ENCODE data around the gene LYPD4.

LYPD4 gene, protein sequence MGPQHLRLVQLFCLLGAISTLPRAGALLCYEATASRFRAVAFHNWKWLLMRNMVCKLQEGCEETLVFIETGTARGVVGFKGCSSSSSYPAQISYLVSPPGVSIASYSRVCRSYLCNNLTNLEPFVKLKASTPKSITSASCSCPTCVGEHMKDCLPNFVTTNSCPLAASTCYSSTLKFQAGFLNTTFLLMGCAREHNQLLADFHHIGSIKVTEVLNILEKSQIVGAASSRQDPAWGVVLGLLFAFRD

DNA sequence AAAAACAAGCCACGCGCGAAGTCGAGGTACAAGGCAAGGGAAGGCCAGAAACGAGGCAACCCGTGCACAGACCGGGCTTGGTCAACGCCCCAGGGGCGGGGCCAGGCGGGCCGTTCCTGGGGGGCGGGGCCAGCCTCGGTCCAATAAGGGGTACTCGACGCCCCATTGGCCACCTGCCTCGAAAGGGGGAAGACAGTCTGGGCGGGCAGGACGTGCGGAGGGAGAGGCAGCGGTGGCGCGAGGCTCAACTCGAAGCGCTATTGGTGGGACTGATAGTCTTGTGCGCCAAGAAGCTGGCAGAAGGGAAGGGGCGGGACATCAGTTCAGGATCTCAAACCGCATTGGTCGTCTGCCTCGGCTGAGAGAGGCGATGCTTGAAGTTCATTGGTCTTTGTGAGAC lies at the start of gene LYPD4:
Gene LYPD4, minus strand, starts transcription at position 83 of the 400 bp plus-strand sequence. CDS start 5,398 bp downstream, outside the sequence.
- no peak for DNase-seq (ENCODE audit: low read depth)

DNA sequence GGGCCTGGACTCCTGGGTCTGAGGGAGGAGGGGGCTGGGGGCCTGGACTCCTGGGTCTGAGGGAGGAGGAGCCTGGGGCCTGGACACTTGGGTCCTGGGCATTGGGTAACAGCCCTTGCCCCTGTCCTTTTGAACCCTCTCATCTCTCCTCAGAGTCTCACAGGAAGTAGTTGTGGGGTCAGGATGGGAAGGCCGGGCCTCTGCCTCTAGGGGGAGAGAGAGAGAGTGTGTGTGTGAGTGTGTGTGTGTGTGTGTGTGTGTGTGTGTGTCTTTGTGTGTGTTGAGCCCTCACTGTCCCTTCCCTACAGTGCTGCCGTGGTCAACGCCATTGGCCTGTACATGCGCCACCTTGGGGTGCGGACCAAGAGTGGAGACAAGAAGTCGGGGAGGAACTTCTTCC lies 49.4 kb upstream of the LYPD4 start:
- TF ChIP-seq, protein P1, sequence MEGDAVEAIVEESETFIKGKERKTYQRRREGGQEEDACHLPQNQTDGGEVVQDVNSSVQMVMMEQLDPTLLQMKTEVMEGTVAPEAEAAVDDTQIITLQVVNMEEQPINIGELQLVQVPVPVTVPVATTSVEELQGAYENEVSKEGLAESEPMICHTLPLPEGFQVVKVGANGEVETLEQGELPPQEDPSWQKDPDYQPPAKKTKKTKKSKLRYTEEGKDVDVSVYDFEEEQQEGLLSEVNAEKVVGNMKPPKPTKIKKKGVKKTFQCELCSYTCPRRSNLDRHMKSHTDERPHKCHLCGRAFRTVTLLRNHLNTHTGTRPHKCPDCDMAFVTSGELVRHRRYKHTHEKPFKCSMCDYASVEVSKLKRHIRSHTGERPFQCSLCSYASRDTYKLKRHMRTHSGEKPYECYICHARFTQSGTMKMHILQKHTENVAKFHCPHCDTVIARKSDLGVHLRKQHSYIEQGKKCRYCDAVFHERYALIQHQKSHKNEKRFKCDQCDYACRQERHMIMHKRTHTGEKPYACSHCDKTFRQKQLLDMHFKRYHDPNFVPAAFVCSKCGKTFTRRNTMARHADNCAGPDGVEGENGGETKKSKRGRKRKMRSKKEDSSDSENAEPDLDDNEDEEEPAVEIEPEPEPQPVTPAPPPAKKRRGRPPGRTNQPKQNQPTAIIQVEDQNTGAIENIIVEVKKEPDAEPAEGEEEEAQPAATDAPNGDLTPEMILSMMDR (IDR thresholded peaks at IDR 0.05; ENCODE audit: insufficient read depth, low read depth, low read length, missing control alignments): no peak
- H3K4me3 ChIP-seq (ENCODE audit: low read length): no peak overlapping the region
- DNase-seq (ENCODE audit: low read depth): no peak

More for the DNA sequence above, at the start of gene LYPD4:
- TF ChIP-seq, protein P1 (IDR thresholded peaks at IDR 0.05; ENCODE audit: insufficient read depth, low read depth, low read length, missing control alignments): no peak
- no peak within 1 kb of the TSS for H3K4me3 ChIP-seq (ENCODE audit: low read length)

DNA sequence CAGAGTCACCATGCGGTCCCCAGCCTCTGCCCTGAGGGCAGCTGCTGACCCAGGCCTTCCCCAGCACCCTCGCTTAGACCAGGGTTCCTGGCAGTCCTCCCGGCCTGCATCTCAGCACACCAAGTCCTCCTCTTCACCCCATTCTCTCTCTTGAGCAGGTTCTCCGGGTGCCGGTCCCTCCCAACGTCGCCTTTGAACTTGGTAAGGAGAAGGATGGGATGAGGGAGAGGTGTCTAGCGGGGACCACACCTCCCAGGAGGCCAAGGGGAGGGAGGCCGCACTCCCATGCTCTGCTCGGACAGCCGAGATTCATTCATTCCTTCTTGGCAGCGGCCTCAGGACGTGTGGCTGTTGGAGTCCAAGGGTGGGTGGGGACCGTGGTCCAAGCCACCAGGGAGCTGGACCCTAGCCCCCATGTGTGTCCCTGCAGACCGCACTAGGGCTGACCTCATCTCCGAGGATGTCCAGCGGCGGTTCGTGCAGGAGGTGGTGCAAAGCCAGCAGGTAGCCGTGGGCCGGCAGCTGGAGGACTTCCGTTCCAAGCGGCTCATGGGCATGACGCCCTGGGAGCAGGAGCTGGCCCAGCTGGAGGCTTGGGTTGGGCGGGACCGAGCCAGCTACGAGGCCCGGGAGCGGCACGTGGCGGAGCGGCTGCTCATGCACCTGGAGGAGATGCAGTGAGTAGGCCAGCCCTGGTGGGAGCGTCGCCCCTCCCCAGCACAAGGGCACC lies 47.9 kb upstream of the LYPD4 start:
- TF ChIP-seq, protein P1 (IDR thresholded peaks at IDR 0.05; ENCODE audit: insufficient read depth, low read depth, low read length, missing control alignments): no peak
- H3K4me3 ChIP-seq (ENCODE audit: low read length): no peak overlapping the region
- DNase-seq (ENCODE audit: low read depth): no peak

DNA sequence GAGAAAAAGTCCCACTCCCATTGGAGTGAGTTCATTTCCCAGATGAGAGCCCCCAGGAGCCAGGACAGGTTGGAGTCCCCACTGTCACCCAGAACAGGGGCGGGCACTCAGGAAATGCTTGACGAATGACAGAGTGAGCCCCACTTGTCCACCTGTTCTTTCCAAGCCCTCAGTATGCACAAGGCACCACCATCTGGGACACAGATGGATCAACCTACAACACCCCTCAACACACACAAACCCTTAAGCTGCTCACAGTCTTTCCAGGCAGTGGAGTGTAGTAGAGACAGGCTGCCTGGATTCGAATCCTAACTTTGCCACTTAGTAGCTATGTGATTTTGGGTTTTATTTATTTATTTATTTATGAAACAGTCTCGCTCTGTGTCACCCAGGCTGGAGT lies 46.5 kb upstream of the LYPD4 start:
- H3K4me3 ChIP-seq (ENCODE audit: low read length): no peak overlapping the region
- DNase-seq (ENCODE audit: low read depth): no peak
- TF ChIP-seq, protein P1 (IDR thresholded peaks at IDR 0.05; ENCODE audit: insufficient read depth, low read depth, low read length, missing control alignments): no peak

DNA sequence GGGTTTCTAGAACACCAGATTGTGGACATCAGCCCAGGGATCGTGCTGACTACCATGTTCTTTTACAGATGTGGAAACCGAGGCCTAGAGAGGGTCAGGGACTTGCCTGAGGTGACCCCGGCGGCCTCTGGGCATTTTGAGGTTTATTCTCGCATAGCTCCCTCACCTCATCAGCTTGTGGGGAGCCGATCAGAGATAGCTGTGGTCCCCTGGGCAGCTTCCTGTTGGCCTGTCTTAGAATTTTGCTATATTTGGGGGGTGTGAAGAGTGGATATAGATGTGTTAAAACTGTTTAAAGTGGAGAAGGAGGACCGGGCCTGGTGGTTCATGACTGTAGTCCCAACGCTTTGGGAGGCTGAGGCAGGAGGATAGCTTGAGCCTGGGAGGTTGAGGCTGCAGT lies 45.4 kb upstream of the LYPD4 start:
- no peak overlapping the region for H3K4me3 ChIP-seq (ENCODE audit: low read length)
- no peak for DNase-seq (ENCODE audit: low read depth)
- TF ChIP-seq, protein P1 (IDR thresholded peaks at IDR 0.05; ENCODE audit: insufficient read depth, low read depth, low read length, missing control alignments): no peak

DNA sequence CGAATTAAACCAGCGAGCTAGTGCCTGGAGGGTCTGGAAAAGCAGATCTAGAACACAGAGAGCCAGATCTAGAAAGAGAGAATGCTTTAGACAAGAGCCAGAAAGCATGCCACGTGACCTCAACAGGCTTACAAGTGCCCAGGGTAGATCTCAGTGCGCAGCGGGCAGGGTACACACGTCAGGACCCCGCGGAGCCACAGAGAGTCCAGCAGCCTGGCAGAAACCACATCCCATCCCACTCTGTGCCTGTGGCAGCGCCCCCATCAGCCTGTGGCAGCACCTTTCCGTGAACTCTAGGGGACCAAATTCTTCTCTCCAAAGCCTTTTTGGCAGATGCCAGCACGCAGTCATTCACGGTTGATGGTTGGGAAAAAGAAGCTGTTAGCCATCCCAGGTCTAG lies 44.4 kb upstream of the LYPD4 start:
- DNase-seq (ENCODE audit: low read depth): no peak
- TF ChIP-seq, protein P1 (IDR thresholded peaks at IDR 0.05; ENCODE audit: insufficient read depth, low read depth, low read length, missing control alignments): no peak
- no peak overlapping the region for H3K4me3 ChIP-seq (ENCODE audit: low read length)
